GM12891 (cell line): ENCODE data around the gene COL6A2.

Experiments
- POLR2A ChIP-seq: IDR thresholded peaks from 2 replicates; pipeline ENCODE4 v1.6.1; 2011; ENCODE audit warnings: low read depth, low read length, control low read depth
- POLR2AphosphoS5 ChIP-seq: IDR thresholded peaks from 2 replicates; pipeline ENCODE4 v1.6.1; 2011; ENCODE audit warnings: low read depth, low read length, control low read depth
- POU2F2 ChIP-seq: IDR thresholded peaks from 2 replicates; pipeline ENCODE4 v1.6.1; 2011; ENCODE audit warnings: low read depth, mild to moderate bottlenecking, control low read depth, low read length, moderate library complexity
- SPI1 ChIP-seq: IDR thresholded peaks from 2 replicates; pipeline ENCODE4 v1.6.1; 2011; ENCODE audit warnings: low read depth, low read length, control low read depth

DNA sequence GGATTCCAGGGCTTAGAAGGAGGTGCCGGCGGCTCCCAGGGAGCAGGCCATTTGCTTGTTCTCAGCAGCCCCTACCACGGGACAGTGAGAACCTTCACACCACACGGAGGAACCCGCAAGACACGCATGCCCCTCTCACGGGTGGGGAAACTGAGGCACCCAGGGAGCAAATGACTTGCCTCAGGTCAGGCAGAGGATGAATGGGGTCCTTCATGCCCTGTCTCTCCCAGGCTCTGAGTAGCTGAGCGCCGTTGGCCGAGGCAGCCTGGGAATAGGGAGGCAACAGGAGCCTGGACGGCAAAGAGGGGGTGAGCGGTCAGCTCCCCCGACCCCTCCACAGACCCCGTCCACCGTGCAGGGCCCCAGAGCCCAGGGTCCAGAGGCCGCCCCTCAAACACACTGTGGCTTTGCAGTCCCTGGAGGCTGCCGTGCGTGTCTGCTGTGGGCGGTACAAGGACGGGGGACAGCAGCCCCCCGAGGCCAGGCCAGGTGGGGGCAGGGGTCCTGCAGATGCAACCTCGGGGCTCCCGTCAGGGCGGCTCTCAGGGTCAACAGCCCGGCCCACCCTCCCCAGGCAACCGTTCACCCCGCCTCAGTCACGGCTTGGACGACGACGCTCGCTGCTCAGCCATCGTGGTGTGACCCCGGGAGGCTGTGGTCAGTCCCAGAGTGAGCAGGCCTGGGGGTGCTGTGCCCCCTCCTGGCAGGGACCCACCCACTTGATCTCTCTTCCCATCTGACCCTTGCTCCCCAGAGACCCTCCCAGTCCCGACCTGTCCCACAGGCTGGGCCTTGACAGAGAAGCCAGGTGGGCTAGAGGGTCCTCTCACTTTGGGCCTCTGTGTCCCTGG, 15.8 kb upstream of the COL6A2 start:
- TF ChIP-seq POLR2A, result no peak
- no peak for TF ChIP-seq SPI1
- no peak for TF ChIP-seq POLR2AphosphoS5
- TF ChIP-seq POU2F2, result no peak
